Amniotic epithelial cell (primary cell): Measurements from ENCODE around the gene CHMP4B.
A peak's percentile ranks its signal among the peaks of the same experiment; 100 is the strongest.

Experiments
- DNase-seq: peaks from one replicate; pipeline ENCODE4 v3.0.0-alpha.2; 2010; ENCODE audit warnings: low read depth

Gene CHMP4B

DNA sequence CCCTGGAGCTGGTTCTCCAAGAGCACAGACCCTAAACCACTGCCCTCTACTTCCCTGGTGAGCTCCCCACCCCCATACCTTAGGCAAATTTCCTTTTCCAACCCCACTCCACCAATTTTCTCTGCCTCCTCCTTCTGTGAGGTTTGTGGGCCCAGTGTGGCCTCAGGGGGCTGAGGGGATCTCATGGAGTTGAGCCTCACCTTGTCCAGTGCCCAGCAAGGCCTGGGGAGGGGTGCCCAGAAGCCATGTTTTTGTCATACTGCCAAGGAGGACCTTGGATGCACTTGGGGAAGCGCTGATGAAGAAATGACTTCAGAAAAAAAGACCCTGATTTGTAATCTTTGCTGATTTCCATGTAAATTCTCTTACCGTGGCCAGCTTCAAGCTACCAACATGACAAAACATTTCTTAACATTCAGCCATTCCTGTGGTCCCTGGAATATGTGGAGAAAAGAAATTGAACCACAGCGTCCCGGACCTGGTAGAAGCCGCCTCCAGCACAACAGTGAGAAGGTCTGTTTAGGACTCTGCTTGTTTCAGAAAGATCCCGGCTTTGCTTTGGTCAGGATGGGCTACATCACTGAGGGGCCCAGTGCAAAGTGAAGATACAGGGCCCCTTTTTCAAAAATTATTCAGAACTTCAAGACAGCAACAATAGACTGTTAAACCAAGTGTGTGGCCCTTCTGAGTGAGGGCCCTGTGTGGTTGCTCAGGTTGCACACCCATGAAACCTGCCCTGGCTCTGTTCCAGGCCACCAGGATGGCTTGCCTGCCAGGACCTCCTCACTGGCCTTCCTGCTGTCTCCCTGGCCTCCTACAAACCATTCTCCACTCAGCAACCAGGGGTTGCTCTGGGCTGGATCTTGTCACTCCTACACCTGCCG lies 52.5 kb downstream of the CHMP4B start:
- peak; percentile 22 for DNase-seq

DNA sequence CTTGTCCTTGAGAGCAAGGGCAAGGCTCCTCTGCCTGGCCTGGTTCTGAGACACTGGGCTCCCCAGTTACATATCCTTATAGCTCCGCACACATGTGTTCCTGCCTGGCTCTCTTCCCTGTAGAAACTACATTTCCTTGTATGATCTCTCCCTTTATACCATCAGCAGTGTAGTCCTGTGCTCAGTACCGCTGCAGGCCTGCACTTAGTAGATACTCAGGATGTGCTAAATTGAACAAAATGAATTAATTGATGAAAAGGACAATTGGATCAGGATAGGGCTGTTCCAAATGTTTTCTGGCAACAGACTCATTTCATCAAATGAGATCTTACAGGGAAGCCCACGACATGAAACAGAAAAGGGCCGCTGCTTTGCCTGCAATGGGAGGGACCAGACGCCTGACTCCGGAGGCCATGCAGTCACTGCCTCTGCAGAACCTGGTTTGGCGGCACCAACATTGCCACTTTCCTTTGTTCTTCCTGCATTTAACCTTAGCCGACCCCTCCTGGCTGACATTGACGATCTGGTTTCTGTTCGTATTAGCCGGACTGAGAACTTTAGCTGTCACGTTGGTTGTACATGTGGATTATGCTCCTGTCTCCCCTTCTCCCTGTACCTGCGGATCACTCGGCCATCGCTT lies 53.3 kb downstream of the CHMP4B start:
- DNase-seq = no peak

DNA sequence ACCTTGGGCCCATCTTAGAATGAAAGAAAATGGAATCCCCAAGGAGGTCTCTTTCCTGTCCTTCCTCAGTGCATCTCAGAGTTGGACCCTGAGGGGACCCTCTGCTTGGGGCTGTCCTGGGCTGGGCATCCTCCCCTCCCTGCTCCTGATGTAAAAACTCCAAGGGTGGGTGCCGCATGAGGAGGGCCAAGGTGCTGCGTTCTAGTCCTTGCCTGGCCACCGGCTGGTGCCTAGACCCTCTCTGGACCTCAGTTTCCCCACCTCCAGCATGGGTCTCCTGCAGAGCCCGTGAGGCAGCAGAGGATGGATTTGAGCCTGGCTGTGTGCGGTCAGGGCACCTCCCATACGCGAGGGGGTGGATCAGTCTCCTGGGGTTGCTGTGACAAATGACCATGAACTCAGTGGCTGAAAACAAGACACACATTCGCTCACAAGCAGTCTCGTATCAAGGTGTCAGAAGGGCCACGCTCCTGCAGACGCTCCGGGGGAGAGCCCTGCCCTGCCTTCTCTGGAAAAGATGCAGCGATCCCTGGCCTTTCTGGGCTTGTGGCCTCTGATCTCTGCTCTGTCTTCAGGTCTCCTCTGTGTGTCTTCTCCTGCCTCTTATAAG lies 54.7 kb downstream of the CHMP4B start:
- DNase-seq = no peak

DNA sequence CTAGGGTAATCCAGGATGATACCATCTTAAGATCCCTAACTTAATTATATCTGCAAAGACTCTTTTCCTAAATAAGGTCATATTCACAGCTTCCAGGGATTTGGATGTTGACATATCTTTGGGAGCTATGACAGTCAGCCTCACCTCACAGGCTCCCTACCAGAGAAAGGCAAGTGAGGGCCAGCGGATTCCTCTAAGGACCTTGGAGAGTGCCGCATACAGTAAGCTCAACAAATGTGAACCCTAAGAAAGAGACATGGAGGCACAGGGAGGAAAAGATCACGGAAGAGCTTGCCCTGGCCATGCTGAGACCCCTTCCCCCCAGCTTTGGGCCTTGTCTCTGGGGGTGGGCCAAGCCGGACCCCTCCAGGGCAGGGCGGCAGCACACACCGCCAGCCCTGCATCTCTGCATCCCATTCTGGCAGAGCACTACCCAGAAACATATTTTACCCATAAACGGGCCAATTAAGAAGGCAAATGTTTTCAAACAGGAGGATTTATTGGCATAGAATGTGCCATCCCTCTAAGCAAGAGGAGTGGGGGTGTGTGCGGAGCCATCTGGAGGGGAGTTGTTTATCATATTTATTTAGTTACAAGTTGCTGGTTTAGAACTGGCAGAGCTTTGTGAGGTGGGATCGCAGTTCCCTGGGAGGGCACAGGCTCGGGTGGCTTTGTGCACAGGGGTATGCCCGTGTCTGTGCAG lies 55.4 kb downstream of the CHMP4B start:
- peak; percentile 17 for DNase-seq

DNA sequence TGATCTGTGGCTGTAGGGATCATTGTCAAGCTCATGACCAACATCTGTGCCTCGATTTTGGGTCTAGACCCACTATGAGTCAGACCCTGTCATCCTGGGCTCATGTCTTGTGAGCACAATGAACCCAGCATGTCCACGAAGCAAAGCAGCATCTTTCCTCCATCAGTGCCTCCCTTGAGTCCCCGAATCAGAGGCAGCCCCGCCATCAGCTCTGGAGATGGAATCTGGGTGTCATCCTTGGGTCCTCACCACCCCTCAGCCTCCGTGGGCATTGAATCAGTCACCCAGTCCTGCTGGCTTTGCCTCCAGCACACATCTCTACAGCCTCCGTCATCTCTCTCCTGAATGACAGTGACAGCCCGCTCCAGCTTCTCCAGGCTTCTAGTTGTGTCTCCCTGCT lies 56.9 kb downstream of the CHMP4B start:
- DNase-seq = no peak

DNA sequence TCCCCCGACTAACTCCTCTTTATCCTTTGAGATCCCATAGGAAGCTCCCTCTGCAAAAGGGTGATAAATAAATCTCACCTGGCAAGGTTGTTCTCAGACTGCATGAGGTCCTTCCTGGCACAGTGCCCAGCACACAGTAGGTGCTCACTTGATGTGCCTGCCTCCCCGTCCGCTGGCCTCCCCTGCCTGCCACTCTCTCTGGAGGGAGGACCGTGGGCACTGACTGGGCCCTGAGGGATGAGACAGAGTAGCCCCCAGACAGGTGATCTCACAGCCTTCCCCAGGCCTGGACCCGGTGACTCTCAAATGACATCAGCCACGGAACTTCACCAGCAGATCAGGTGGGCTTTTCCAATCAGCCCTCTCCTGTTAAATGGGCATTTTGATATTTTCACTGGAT lies 57.4 kb downstream of the CHMP4B start:
- no peak for DNase-seq

DNA sequence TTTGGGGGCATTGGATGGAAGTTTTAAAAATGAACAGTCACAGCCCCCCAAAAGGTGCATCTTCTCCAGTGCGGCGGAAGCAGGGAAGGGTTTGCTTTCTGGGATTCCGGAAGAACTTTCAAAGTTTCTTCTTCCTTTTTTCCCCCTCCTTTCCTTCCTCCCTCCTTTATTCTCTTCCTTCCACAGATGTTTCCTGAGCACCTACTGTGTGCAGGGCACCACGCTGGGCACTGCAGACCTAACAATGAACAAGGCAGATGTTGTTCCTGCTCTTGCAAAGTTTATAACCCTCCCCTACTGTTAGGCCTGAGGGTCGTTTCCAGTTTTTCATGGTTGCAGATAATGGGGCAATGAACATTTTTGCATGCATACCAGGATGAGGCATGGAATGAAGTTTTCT lies 58.1 kb downstream of the CHMP4B start:
- DNase-seq = no peak

DNA sequence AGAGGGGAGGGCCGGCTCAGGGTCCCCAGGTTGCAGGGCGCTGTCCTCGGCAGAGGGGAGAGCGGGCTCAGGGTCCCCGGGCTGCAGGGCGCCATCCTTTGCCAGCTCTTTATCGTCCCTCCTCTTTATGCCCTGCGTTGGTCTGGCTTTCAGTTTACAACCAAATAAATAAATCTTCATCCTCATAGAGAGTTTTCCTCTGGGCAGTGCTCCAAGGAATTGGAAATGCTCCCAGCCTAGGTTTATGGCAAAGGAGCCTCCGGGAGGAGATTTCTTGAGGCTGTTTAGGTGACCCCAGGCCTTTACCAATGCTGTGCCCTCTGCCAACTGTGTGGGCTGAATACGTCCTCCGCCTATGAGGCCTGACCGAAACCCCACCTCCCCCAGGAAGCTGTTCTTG lies 60.2 kb downstream of the CHMP4B start:
- DNase-seq = no peak

DNA sequence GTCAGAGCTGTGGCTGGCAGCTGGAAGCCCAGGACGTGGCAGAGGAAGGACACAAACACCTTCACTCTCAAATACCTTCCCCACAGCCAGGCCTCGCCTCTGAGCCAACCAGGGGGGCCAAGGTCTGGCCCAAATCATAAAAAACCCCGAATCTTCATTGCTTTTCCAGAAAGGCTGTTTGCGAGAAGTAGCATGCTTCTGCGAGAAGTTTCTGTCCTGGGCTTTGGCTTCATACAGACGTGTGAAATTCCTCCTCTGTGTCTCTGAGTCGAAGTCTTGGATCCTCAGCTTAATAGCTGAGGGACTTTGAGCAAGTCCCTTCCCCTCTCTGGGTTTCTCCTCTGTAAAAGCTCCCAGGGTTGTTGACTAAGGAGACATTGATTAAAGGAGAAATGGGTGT lies 63.0 kb downstream of the CHMP4B start:
- DNase-seq = no peak

DNA sequence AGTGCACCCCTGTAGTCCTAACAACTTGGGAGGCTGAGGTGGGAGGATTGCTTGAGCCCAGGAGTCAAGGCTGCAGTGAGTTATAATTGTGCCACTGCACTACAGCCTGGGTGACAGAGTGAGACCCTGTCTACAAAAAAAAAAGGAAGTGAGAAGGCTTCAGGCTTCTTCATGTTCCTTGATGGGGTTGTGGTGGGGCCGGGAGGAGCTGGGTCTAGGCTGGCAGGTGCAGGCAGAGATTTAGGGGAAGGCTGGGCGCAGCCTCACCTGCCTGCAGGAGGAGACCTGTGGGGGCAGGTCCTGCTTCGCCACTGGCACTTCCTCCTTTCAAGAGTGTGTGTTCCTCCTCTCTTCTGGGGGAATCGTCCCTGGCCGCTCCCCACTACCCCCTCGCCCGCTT lies 63.9 kb downstream of the CHMP4B start:
- DNase-seq = no peak

DNA sequence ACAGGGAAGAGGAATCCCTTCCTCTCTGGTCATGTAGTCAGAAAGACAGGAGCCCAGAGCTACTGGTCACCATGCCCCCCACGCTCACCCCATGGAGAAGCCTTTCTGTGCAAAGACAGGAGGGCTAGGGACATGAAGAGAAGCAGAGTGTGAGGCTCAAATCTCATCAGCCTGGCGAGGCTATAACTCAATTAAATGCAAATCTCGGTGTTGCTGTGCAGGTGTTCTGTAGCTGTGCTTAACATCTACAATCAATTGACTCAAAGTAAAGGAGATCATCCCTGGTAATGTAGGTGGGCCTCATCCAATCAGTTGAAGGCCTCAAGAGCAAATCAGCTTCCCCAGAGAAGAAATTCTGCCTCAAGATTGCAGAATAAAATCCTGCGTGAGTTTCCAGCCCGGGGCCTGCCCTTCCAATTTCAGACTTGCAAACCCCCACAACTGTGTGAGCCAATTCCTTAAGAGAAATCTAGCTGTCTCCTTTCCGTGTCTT lies 64.4 kb downstream of the CHMP4B start:
- DNase-seq = no peak

DNA sequence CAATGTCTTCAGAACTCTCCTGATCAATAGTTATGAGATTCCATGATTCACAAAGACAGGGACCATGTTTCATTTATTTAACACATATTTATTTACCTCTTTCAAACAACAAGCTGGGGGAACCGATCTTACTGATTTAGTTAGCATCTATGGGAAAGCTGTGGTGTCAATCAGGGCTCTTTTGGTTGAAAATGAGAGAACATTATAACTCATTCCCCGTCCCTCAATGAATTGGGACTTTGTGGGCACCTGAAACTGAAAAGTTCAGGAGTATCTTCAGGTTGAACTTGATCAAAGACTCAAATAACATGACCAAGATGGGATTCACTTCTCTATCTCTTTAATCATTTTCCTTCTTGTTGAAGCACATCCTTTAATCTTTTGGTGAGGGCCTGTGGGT lies 67.4 kb downstream of the CHMP4B start:
- no peak for DNase-seq

DNA sequence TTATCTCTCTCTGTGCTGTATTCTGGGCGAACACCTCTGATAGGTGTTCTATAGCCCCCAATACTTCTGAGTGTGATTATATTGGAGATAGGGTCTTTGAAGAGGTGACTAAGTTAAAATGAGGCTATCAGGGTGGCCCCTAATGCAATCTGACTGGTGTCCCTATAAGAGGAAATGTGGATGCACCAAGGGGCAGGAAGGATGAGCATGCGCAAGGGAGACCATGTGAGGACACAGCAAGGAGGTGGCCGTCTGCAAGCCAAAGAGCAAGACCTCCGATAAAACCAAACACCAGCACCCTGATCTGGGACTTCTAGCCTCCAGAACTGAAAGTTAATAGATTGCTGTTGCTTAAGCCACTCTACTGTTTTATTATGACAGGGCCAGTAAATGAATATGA lies 69.2 kb downstream of the CHMP4B start:
- DNase-seq = no peak

DNA sequence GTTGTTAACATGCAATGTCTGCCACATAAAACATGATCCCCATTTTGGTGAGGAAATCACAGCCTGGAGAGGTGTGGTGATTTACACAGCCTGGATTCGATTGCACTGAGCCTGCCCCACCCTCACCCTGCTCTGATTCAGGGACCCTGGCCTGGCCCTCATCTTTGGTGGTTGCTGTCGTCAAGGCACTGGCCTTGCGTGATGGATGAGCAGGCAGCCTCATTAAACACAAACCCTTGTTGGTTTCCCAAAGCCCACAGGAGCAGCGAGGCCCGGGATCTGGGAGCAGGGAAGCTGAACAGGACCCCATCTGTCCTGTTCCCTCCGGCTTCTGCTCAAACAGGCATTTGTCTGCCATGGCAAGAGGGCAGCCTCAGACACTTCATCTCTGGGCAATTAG lies 70.8 kb downstream of the CHMP4B start:
- no peak for DNase-seq

DNA sequence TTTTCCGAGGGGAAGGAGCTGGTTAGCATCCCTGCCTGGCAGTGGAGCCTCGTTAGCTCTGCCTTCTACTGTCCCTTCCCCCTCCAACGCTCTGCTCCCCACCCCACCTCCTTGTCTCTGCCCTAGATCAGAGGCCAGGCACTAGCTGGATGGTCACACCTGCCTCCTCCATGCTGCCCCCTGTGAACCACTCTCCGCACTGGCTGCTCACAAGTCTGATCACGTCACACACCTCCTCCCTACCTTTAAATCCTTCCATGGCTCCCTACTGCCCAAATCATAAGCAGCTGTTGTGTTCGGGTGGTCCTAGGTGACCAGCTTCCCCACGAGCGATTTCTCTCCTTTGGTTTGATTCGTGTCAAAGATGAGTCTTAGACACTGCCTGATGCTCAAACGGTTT lies 71.3 kb downstream of the CHMP4B start:
- DNase-seq = no peak

DNA sequence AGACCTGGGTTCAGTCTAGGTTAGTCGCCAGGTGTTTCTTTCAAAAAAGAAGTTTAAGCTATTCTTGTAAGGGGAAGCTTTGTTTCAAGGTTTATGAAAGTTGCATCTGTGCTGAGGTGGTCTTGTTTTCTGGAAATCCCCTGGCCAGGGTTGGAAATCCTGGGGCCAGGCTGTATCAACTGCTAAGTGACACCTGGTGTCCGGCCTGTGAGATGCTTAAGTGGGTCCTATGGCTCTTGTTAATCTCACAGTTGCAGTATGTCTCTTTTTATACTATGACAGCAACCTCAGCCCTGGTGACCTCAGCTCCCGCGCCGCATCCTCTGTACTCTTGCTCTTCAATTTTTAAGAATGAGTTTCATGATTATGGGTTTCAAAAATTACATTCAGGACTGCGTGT lies 72.0 kb downstream of the CHMP4B start:
- DNase-seq = no peak

DNA sequence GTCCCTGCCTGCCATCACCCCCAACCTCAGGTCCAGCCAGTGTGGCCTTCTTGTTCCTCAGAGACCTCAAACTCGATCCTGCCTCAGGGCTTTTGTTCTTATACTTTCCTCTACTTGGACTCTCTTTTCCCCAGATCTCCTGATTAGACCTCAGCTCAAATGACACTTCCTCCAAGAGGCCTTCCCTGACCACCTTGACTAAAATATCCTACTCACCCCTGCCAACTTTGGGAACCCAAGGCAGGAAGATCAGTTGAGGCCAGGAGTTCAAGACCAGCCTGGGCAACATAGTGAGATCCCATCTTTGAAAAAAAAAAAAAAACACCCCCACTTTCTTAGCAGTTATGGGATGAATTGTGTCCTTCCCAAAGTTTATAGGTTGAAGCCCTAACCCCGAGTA lies 73.5 kb downstream of the CHMP4B start:
- no peak for DNase-seq

DNA sequence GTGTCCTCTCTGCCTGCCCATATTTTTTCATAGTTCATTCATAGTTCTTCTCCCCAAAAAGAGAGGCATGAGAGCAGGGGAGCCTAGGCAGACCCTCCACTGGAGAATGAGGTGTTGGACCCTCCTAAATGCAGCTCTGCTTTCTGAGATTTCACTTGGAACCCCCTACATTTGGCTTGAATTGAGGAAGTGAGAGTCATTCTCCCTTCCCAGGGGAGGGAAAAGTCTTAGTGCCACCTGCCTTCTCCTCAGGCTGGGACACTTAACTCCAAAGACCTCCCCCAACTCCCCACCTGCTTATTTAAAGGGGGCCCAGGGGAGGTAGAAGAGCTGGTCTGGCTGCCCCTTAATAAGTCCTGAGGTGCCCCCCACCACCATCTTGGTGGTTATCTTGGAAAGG lies 78.2 kb downstream of the CHMP4B start:
- DNase-seq = no peak

DNA sequence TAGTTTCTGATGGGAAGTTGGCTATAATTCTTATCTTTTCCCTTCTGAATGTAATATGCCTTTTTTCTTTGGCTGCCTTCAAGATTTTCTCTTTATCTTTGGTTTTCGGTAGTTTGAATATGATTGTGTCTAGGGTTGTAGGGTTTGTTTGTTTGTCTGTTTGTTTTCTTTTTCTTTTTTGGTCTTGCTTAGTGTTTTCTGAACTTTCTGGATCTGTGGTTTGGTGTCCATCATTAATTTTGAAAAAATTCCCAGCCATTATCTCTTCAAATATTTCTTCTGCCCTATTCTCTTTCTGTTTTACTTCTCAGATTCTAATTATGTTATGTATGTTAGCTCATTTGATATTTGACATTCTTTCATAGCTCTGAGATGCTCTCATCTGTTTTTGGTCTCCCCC lies 79.4 kb downstream of the CHMP4B start:
- DNase-seq = no peak

DNA sequence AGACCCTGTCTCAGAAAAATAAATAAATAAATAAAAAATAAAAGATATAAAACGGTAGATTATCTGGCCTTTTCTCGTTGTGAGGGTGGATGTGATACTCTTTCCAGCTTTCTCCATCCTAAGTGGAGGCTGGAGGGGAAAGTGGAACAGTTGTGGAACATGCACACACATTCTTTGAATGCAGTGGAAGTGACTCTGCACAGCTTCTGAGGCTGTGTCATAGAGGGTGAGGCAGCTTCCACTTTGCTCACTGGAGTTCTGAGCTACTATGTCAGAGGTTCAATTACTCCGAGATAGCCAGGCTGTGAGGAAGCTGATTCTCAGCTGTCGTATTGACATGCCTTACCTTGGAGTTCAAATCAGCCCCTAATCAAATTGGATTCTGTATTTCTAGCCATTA lies 82.2 kb downstream of the CHMP4B start:
- DNase-seq = peak; percentile 71

DNA sequence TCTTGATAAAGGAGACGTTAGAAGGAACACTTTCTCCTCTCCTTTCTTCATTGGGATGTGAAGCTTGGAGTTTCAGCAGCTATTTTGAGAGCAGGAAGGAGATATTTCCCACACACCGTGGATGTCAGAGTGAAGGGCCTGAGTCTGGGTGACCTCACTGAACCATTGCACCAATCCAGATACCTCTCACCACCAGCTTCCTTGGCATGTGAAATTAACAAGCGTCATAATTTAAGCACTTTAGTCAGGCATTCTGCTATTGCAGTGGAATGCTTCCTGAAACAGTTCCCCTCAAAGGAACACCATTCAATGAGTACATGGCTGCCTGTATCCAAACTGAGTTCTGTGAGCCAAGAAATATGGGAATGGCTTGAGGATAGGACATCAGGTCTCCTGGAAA lies 83.7 kb downstream of the CHMP4B start:
- peak; percentile 75 for DNase-seq

DNA sequence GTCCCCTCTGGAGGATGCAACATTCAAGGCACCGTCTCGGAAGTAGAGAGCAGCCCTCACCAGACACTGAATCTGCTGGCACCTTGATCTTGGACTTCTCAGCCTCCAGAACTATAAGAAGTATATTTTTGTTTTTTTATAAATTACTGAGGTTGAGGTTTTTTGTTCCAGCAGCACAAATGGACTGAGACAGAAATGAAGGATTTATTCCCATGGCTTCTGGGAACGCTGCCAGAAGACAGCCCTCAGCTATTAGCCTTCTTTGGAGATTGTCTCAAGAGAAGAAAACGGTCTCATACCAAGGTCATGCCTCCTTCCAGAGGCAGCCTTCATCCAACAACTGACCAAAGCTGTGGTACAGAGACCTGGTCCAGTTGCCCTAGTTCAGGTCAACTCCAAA lies 85.4 kb downstream of the CHMP4B start:
- DNase-seq = peak; percentile 77
